K562 treated with DMSO at 1 percent for 12 hours (cell line): ENCODE data around the gene NOL4L. TPM values are rescaled to one million over a fixed set of nuclear protein-coding genes. Genes with fewer than 3 reads are reported as not detected.

Experiments used
- total RNA-seq: library from RNA; unstranded; fragments of 300-600 nt; gene quantifications from 2 replicates; pipeline ENCODE4 v1.2.3, GENCODE V29; 2022; ENCODE audit not compliant: insufficient read depth

NOL4L gene, protein sequence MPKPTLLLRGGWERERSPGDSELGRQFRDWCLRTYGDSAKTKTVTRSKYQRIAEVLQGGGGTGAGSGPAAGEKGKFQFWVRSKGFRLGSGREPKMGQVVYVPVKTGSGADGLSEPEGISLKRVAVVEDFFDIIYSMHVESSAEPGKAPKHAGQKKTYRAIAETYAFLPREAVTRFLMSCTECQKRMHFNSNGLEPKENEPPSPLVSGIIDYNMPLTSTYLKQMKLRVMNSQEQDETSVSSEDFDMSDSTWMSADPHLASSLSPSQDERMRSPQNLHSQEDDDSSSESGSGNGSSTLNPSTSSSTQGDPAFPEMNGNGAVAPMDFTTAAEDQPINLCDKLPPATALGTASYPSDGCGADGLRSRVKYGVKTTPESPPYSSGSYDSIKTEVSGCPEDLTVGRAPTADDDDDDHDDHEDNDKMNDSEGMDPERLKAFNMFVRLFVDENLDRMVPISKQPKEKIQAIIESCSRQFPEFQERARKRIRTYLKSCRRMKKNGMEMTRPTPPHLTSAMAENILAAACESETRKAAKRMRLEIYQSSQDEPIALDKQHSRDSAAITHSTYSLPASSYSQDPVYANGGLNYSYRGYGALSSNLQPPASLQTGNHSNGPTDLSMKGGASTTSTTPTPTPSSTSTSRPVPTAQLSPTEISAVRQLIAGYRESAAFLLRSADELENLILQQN
- total RNA-seq = 4.6 and 11.5 TPM in 2 replicates

DNA sequence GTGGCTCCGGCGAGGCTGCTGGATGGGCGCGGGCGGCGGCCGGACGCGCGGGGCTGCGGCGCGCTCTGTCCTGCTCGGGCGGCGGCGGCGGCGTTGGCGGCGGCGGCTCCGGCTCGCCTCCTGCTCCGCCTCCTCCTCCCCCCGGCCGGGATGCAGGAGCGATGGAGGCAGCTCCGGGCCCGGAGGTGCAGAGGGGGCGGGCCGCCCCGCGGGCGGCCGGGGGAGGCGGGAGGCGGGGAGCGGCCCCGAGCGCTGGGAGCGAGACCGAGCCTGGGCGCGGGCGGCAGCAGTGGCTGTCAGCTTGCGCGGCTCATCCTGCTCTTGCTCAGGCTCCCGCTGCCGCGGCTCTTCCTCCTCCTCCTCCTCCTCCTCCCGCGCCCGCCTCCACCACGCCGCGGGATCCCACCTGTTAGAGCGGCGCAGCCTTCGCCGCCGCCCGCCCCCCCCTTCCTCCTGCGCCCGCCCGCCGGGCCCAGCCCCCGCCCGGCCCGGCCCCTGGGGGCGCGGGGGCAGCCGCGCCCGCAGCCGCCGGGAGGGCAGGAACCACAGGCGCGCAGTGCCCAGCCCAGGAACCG lies at the start of gene NOL4L:
Gene NOL4L (minus strand): TSS at position 323 of the 575 bp plus-strand sequence. CDS start 443 bp downstream, outside the sequence.

Other genes starting within 250 kb of the NOL4L start
- 23.8 and 49.2 TPM in 2 replicates for gene ASXL1, start 227.0 kb downstream of the NOL4L start, total RNA-seq
- 0.44 TPM in 1 of 2 replicates, not detected in the other for gene C20orf203, start 88.6 kb upstream of the NOL4L start, total RNA-seq
- gene COMMD7, start 158.1 kb upstream of the NOL4L start, total RNA-seq = 82.4 and 94.2 TPM in 2 replicates
- 10.6 and 26.5 TPM in 2 replicates for gene DNMT3B, start 177.1 kb upstream of the NOL4L start, total RNA-seq
- 69.0 and 136 TPM in 2 replicates for gene MAPRE1, start 234.6 kb upstream of the NOL4L start, total RNA-seq